ENCODE measurements around the gene MICAL1. TPM values are rescaled to one million over a fixed set of nuclear protein-coding genes. Genes with fewer than 3 reads are reported as not detected.

Gene MICAL1
- total and polyA plus RNA-seq, 2 donors from 2014 or later = 13.7 to 38.7 TPM

- Histone ChIP-seq H3K9me3 (ENCODE audit: control insufficient read depth in 2 of 3, insufficient read depth in 1 of 3, low read length in 3 of 3) (no peaks in the 10 kb centered on the region), H3K27ac (ENCODE audit: low read depth in 2 of 2, low read length in 2 of 2) (no peak overlapping the region), H3K27me3 (ENCODE audit: control insufficient read depth, insufficient read depth, low read length) (no peaks in the 10 kb centered on the region), H3K36me3 (ENCODE audit: control insufficient read depth in 2 of 3, insufficient read depth in 3 of 3, low read length in 3 of 3) (no peaks in the 10 kb centered on the region), H3K9ac (ENCODE audit: low read length in 3 of 3) (no peak overlapping the region), H3K4me3 (ENCODE audit: low read length in 3 of 3) (no peak overlapping the region), H3K4me1 (ENCODE audit: control insufficient read depth in 2 of 3, insufficient read depth in 2 of 3, low read depth in 1 of 3, low read length in 3 of 3) (peaks cover 2 to 5% (median 2%) of the 10 kb centered on the region in 3 donors)
- DNase-seq (peak in 2 of 5 donors; percentile 69 to 74), FAIRE-seq (peak; percentile 44)
- intact Hi-C loops (cut with DNase I) = no loop called here
- no peak for TF ChIP-seq CTCF (IDR thresholded peaks at IDR 0.05; ENCODE audit: borderline replicate concordance, extremely low read depth, insufficient read depth)
Measured at GRCh38 chr6:109498936-109499335, 43.4 kb upstream of the MICAL1 start.

GRCh38 chr6:109498052-109498451, 42.5 kb upstream of the MICAL1 start:
- Histone ChIP-seq H3K36me3 (ENCODE audit: control insufficient read depth in 2 of 3, insufficient read depth in 3 of 3, low read length in 3 of 3) (no peaks in the 10 kb centered on the region), H3K4me3 (ENCODE audit: low read length in 3 of 3) (no peak overlapping the region), H3K9ac (ENCODE audit: low read length in 3 of 3) (no peak overlapping the region), H3K4me1 (ENCODE audit: control insufficient read depth in 2 of 3, insufficient read depth in 2 of 3, low read depth in 1 of 3, low read length in 3 of 3) (peaks cover 0 to 5% (median 2%) of the 10 kb centered on the region in 3 donors), H3K27ac (ENCODE audit: low read depth in 2 of 2, low read length in 2 of 2) (no peak overlapping the region), H3K9me3 (ENCODE audit: control insufficient read depth in 2 of 3, insufficient read depth in 1 of 3, low read length in 3 of 3) (no peaks in the 10 kb centered on the region), H3K27me3 (ENCODE audit: control insufficient read depth, insufficient read depth, low read length) (no peaks in the 10 kb centered on the region)
- TF ChIP-seq CTCF (IDR thresholded peaks at IDR 0.05; ENCODE audit: borderline replicate concordance, extremely low read depth, insufficient read depth) = no peak
- intact Hi-C loops (cut with DNase I) = no loop called here
- FAIRE-seq = no peak
- DNase-seq = peak in 2 of 5 donors; percentile 46 to 58

- no peak for TF ChIP-seq CTCF (IDR thresholded peaks at IDR 0.05; ENCODE audit: borderline replicate concordance, extremely low read depth, insufficient read depth)
- no peak for DNase-seq
Measured at GRCh38 chr6:109496036-109496772, 40.6 kb upstream of the MICAL1 start.

More at GRCh38 chr6:109496036-109496772, 40.6 kb upstream of the MICAL1 start:
- Histone ChIP-seq H3K36me3 (ENCODE audit: control insufficient read depth in 2 of 3, insufficient read depth in 3 of 3, low read length in 3 of 3) (no peaks in the 10 kb centered on the region), H3K27me3 (ENCODE audit: control insufficient read depth, insufficient read depth, low read length) (no peaks in the 10 kb centered on the region), H3K9me3 (ENCODE audit: control insufficient read depth in 2 of 3, insufficient read depth in 1 of 3, low read length in 3 of 3) (no peaks in the 10 kb centered on the region), H3K27ac (ENCODE audit: low read depth in 2 of 2, low read length in 2 of 2) (no peak overlapping the region), H3K4me1 (ENCODE audit: control insufficient read depth in 2 of 3, insufficient read depth in 2 of 3, low read depth in 1 of 3, low read length in 3 of 3) (peaks cover 1 to 5% (median 2%) of the 10 kb centered on the region in 3 donors), H3K9ac (ENCODE audit: low read length in 3 of 3) (no peak overlapping the region), H3K4me3 (ENCODE audit: low read length in 3 of 3) (no peak overlapping the region)
- intact Hi-C loops (cut with DNase I) = no loop called here
- FAIRE-seq = no peak
